GM12891 (cell line): ENCODE measurements around the gene SORCS2.

ENCODE experiments used
- DNase-seq: peaks from one replicate; pipeline ENCODE4 v3.0.0; 2011; ENCODE audit warnings: low spot score; ENCODE audit not compliant: insufficient read length
- FAIRE-seq: peaks from 2 replicates; lab custom pipeline; 2011; peaks lifted over from hg19 to GRCh38; lab: Jason Lieb, UNC
- PAX5 ChIP-seq: IDR thresholded peaks from 2 replicates; pipeline ENCODE4 v1.6.1; 2011; ENCODE audit warnings: low read length, moderate library complexity, mild to moderate bottlenecking; ENCODE audit not compliant: insufficient read depth, severe bottlenecking
- POLR2A ChIP-seq: IDR thresholded peaks from 2 replicates; pipeline ENCODE4 v1.6.1; 2011; ENCODE audit warnings: low read depth, low read length, control low read depth
- POLR2AphosphoS5 ChIP-seq: IDR thresholded peaks from 2 replicates; pipeline ENCODE4 v1.6.1; 2011; ENCODE audit warnings: low read depth, low read length, control low read depth
- POU2F2 ChIP-seq: IDR thresholded peaks from 2 replicates; pipeline ENCODE4 v1.6.1; 2011; ENCODE audit warnings: low read depth, mild to moderate bottlenecking, control low read depth, low read length, moderate library complexity
- SPI1 ChIP-seq: IDR thresholded peaks from 2 replicates; pipeline ENCODE4 v1.6.1; 2011; ENCODE audit warnings: low read depth, low read length, control low read depth
- TAF1 ChIP-seq: IDR thresholded peaks from 2 replicates; pipeline ENCODE4 v1.6.1; 2011; ENCODE audit warnings: low read depth, low read length, control low read depth

The SORCS2 gene

DNA sequence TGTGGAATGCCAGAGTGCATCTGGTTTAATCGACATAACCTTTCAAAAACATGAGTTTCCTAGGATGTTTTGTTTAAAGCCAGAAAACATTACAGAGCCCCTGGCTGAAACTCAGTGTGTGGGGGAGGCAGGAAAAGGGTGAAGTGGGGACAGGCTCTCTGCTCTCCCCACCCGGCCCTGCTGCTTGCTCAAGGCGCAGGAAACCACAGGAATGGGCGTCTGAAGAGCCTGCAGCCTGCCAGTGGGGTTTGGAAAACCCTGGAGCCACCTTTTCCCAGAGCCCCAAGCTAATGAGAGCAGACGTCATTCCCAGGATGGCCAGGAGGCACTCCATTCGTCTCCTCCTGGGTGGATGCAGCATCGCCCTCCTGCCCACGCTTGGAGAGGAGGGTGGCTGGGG lies 506.7 kb downstream of the SORCS2 start:
- DNase-seq = no peak
- no peak for TF ChIP-seq TAF1
- TF ChIP-seq SPI1 = no peak
- TF ChIP-seq POLR2AphosphoS5 = no peak
- no peak for TF ChIP-seq PAX5
- TF ChIP-seq POU2F2 = no peak
- FAIRE-seq = no peak

DNA sequence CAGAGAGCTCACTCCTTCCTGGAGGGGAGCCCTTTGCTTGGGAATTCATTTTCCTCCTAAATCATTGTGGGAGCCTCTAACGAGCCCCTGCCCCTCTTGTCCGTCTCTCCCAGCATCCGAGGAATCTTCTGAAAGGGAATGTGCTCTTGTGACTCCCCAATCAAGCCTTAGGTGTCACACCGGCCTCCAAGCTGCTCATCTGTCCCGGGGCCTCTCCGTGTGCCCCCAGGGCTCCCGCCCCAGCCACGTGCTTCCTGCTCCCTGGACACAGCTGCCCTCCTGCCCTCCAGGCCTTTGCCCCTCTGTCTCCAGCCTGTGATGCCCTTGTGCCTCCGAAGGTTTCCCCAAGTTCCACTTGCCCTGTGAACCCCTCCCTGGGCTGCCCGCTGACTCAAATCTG lies 507.5 kb downstream of the SORCS2 start:
- DNase-seq (no peak), FAIRE-seq (no peak)
- TF ChIP-seq POLR2A (no peak), TAF1 (no peak), SPI1 (no peak), POLR2AphosphoS5 (no peak), POU2F2 (no peak), PAX5 (no peak)

DNA sequence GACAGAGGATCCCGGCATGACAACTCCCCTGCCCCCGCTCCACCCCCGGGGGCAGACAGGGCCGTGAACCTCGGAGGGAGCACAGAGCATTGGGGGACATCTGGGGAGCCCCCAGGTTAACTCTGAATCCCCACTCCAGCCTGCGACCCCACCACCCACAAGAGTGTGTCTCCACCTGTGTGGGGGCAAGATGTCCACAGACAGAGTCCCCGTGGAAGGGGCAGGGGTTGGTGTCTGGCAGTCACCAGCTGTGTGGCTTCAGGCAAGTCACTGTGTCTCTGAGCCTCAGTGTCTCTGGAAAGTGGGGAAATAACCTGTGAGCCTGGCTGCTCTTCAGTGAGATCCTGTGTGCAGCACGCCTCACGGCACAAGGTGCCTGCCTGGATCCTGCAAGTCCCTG lies 508.3 kb downstream of the SORCS2 start:
- TF ChIP-seq POLR2A (no peak), SPI1 (no peak), POU2F2 (no peak), POLR2AphosphoS5 (no peak), TAF1 (no peak), PAX5 (no peak)
- DNase-seq (no peak), FAIRE-seq (no peak)

DNA sequence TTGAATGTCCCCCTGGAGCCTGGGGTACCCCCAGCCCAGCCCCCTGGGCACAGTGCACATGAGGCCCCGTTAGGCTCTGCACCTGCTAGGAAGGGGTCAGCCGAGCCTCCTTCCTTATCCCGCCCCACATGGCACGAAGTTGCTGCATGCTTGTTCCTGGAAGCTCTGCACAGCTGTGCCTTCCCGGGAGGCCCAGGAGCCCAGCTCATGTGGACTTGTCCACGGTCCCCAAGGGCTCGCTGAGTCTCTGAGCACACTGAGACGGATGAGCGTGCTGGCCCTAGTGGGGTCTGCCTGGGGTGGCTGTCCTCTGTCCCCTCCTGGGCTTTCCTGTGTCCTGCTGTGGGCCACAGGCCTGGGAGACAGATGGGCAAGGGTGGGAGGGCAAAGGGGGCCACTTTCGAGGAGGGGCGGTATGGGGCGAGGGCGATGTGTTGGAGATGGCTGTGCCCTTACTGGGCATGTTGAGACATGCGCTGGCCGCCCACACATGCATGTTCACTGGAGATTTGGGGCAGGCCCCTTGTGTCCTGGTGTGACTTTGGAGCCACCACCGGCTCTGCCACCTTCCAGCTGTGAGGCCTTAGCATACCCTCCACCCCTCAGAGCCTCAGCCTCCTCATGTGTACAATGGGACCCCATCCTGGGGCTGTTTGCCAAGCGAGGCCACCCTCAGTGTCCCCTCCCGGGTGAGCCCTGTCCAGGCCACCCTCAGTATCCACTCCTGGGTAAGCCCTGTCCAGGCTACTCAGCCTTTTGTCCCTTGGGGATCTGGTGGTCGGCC lies 509.7 kb downstream of the SORCS2 start:
- no peak for FAIRE-seq
- no peak for TF ChIP-seq PAX5
- no peak for TF ChIP-seq POU2F2
- no peak for TF ChIP-seq POLR2AphosphoS5
- no peak for TF ChIP-seq TAF1
- TF ChIP-seq POLR2A = no peak
- TF ChIP-seq SPI1 = no peak
- no peak for DNase-seq

DNA sequence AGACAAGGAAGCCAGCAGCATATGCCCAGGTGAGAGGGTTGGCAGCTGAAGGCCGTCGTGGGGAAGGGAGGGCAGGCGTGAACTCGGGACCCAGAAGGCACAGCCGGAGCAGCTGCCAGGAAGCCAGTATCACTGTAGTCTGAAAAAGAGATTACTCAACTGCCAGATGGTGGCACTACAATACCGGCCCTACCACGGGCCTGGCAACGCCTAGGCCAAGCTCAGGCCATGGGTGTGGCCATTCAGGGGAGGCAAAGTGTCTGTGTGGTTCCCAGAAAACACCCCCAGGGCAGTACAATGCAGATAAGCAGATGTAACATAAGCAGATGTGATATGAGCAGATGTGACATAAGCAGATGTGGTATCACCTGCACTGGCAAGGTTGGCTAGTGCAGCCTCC lies 511.4 kb downstream of the SORCS2 start:
- no peak for FAIRE-seq
- TF ChIP-seq SPI1 (no peak), POU2F2 (no peak), PAX5 (no peak), TAF1 (no peak), POLR2A (no peak), POLR2AphosphoS5 (no peak)

DNA sequence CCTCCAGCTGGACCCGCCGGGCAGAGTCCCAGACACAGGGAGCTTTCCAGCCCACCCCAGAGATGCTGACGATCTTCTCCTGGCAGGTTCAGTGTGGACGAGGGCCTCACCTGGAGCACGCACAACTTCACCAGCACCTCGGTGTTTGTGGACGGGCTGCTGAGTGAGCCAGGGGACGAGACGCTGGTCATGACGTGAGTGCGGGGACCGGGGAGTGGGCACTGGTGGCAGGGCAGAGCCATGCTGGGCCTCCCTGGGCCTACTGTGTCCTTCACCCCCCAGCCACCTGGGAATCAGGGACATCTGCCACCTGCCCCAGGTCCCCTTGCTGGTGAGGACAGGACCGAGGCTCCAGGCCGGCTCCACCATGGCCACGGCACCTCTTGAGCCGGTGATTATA lies 511.8 kb downstream of the SORCS2 start:
- DNase-seq = no peak
- no peak for TF ChIP-seq POLR2A
- no peak for TF ChIP-seq SPI1
- no peak for FAIRE-seq

More for the DNA sequence above, 511.4 kb downstream of the SORCS2 start:
- DNase-seq = no peak

DNA sequence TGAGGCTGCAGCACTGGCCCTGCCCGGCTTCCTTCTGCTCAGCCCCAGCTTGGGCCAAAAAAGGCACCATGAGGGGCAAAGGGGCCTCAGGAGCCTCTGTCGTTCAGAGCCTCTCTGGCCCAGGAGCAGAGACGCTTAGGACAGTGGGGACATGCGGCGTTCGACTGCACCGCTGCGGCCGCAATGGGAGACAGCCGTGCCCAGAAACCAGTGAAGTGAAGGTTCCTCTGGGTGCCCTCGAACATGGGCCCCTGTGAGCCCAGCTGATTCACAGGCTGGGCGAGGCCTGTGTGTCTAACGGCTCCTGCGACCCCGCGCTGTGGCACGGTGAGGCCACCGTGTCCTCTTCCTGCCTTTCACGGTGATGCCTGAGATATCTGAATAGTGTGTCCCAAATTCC lies 512.3 kb downstream of the SORCS2 start:
- DNase-seq (no peak), FAIRE-seq (no peak)
- TF ChIP-seq POLR2A (no peak), POU2F2 (no peak), POLR2AphosphoS5 (no peak), TAF1 (no peak), SPI1 (no peak), PAX5 (no peak)

DNA sequence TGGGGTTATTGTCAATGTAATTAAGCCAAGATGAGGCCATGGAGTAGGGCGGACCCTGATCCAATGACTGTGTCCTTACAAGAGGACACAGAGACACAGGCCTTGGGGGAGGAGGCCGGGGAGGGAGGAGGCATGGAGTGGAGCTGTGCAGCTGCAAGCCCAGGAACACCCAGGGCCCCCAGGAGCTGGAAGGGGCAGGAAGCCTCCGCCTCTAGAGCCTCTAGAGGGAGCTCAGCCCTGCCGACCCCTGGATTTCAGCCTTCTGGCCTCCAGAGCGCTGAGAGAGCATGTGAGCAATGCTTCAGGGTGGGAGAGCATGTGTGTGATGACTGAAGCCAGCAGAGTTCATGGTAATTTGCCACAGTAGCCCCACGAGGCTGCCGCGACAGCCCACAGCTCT lies 512.7 kb downstream of the SORCS2 start:
- DNase-seq (no peak), FAIRE-seq (no peak)
- no peak for TF ChIP-seq POLR2AphosphoS5

DNA sequence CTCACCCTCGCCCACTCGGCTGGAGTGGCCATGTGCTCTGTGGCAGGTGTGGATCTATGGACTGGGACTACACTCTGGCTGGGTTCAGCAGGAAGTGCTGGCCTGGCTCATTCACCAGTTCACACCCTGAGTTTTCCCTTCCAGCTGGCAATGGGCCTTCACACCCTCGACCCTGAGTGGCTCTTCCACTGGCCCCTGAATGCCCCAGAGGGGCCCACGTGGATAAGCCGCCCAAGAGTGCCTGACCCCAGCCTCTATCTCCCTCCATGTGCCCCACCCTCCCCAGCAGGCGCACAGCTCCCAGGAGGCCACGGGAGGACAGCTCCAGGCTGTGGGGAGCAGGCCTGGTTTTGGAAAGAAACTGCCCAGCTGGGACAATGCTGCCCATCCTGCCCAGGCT lies 513.3 kb downstream of the SORCS2 start:
- no peak for TF ChIP-seq POU2F2
- no peak for TF ChIP-seq POLR2A
- TF ChIP-seq SPI1 = no peak
- TF ChIP-seq TAF1 = no peak
- no peak for TF ChIP-seq POLR2AphosphoS5
- no peak for TF ChIP-seq PAX5
- FAIRE-seq = no peak

DNA sequence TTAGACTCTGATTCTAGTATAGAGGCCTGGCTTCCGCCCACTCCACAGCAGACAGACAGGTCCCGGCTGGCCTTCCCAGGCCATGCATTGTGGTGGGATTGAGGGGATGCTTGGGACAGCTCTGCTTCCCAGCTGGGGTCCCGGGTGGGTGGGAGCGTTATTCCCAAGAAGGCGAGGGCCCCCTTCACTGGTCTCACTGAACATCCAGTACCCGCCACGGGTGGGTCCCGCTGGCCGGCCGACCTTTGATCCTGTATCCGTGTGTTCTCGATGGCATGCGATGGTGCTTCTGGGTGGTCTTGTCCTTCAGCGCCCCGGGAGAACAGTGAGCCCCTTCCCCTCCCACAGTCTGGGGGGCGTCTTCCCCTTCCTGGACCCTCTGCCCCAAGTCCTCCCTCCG lies 515.9 kb downstream of the SORCS2 start:
- DNase-seq = no peak
- TF ChIP-seq SPI1 (no peak), POU2F2 (no peak), TAF1 (no peak), POLR2A (no peak), PAX5 (no peak), POLR2AphosphoS5 (no peak)
- no peak for FAIRE-seq

More for the DNA sequence above, 513.3 kb downstream of the SORCS2 start:
- no peak for DNase-seq

DNA sequence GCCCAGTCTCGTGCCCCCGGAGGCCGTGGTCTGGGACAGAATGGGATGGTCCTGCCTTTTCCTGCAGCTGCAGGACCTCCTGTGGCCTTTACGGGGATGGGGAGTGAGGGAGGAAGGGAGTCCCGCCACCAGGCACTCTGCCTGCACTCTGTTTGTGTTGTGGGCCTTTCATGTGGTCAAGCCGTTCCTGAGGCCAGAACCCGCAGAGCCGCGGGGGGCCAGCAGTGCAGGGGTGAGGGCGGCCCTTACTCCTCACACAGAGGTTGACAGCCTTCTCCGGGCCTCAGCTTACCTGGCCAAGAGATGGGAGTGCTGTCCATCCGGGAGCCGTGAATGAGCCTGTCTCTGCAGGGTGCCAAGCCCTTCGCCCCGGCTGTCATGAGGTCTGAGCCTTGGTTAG lies 516.6 kb downstream of the SORCS2 start:
- TF ChIP-seq POU2F2 (no peak), POLR2AphosphoS5 (no peak), SPI1 (no peak), TAF1 (no peak), PAX5 (no peak), POLR2A (no peak)
- FAIRE-seq (no peak), DNase-seq (no peak)
